Ovary (tissue), 9 donors: ENCODE results near the gene ACLY. TPM values are rescaled to one million over a fixed set of nuclear protein-coding genes. Genes with fewer than 3 reads are reported as not detected.
A peak's percentile ranks its signal among the peaks of the same experiment; 100 is the strongest.
"Not testable (repeated sequence)": the region's sequence is repeated elsewhere in the genome, so short reads cannot be mapped to it uniquely, and the experiment has no call there.

ENCODE experiments used
- DNase-seq, 5 donors: peaks; one replicate each; pipeline ENCODE4 v3.0.0-alpha.2; 2019 to 2020
- H3K27ac ChIP-seq, 2 donors: fragments of 200-600 bp; one replicate each; pipeline versions ENCODE4 v1.5.1 to v1.8.0; 2019 to 2022
- H3K27me3 ChIP-seq: fragments of 200-600 bp; one replicate; pipeline ENCODE4 v1.8.0; 2022
- H3K36me3 ChIP-seq: fragments of 200-600 bp; sonication (generic); one replicate; pipeline ENCODE4 v1.5.1; 2019
- H3K4me1 ChIP-seq: one replicate; pipeline ENCODE4 v1.8.1; 2013; ENCODE audit warnings: mild to moderate bottlenecking, moderate library complexity; ENCODE audit not compliant: insufficient read depth
- H3K4me3 ChIP-seq: fragments of 200-600 bp; sonication (generic); one replicate; pipeline ENCODE4 v1.5.1; 2017
- H3K9me3 ChIP-seq, 2 donors: fragments of 200-600 bp in 1 of 2; sonication (generic) in 1 of 2; one replicate each; pipeline versions ENCODE4 v1.5.1 to v1.8.1; 2013 to 2019; ENCODE audit warnings: mild to moderate bottlenecking in 1 of 2, moderate library complexity in 1 of 2
- EP300 ChIP-seq: sonication (generic); formaldehyde crosslinking; IDR thresholded peaks from one replicate; pipeline ENCODE4 v1.6.1; 2017; ENCODE audit warnings: antibody characterized with exemption
- POLR2A ChIP-seq: fragments of 450-650 bp; IDR thresholded peaks from one replicate; pipeline ENCODE4 v1.6.1; 2017; ENCODE audit warnings: antibody characterized with exemption, mild to moderate bottlenecking, moderate library complexity
- WGBS, 3 donors: extraction: QIAGEN DNeasy Blood & Tissue Kit in 1 of 3; methylation state at CpG; one replicate each; pipeline versions ENCODE4 v1.1.5 to v1.1.7; 2013 to 2017; 5-methylcytosine and 5-hydroxymethylcytosine counted together
- intact Hi-C, 4 donors: fragments of 100-400 bp; cut with DNase I; formaldehyde crosslinking; loops; one replicate each; pipeline versions ENCODE4 v1.11.0 to v1.15.1; 2022 to 2023
- polyA plus RNA-seq, 2 donors: library from polyadenylated mRNA; stranded (reverse); fragments of 200-250 nt in 1 of 2; fragments of 350-450 nt in 1 of 2; fragmentation: Illumina TruSeq in 1 of 2; extraction: RNeasy Lipid Tissue Mini Kit (QIAGEN cat#74804) in 1 of 2; gene quantifications; one replicate each; pipeline ENCODE4 v1.2.3, GENCODE V29; 2013 to 2014
- total RNA-seq, 7 donors: library from RNA; depleted of rRNA in 2 of 7; stranded (reverse); fragments of >200 nt in 2 of 7; fragmentation: NEBNext Ultra II Directional in 3 of 7; extraction: Animal tissue kit (Norgen Biotek cat#: 25700) in 3 of 7; gene quantifications; one replicate each; pipeline versions ENCODE4 v1.1.0 to v1.2.4, GENCODE V29; 2016 to 2023
- TF ChIP-seq, protein P1 (sequence below), 3 donors: fragments of 450-650 bp in 2 of 3; fragments of 200-600 bp in 1 of 3; IDR thresholded peaks; one replicate each; pipeline versions ENCODE4 v1.5.1 to v1.8.0; 2016 to 2022; ENCODE audit warnings: antibody characterized with exemption in 3 of 3, mild to moderate bottlenecking in 1 of 3
- donor health status: DM: no; HTN: no; CAD: no; lungs with moderate emphysema.
- donor health status: DM: no; HTN: no; CAD: no.
- donor health status: Bipolar disorder and iron deficiency.
- donor health status: DM: yes; HTN: yes; CAD: no.
- donor health status: DM: no; HTN: no; CAD: no.
- donor health status: DM: yes; HTN: yes; CAD: no.

ACLY gene
- total and polyA plus RNA-seq, 9 donors: 23.6 to 119 (median 53.4) TPM

DNA sequence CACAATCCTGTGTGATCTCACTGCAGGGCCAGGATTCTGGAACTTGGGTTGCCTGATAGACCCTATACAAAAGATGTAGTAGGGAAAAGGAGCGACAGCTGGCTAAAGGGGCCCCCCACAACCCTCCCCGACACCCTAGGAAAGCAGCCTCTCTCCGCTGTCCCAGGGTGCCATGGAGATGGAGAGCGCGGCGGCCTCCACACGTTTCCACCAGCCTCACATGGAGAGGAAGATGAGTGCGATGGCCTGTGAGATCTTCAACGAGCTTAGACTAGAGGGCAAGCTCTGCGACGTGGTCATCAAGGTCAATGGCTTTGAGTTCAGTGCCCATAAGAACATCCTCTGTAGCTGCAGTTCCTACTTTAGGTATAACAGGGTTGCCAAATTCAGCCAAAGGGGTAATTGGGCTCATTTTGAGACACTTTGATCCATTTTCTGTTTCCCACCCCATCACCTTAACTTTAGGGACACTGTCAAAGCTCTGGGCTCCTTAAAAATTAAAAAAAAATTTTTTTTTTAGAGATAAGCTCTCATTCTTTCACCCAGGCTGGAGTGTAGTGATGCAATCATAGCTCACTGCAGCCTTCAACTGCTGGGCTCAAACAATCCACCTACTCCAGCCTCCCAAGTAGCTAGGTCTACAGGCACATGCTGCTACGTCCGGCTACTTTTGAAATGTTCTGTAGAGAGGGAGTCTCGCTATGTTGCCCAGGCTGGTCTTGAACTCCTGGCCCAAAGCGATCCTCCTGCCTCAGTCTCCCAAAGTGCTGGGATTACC is 80.8 kb downstream of the ACLY start, which contains the start of gene KLHL10:
Gene KLHL10, plus strand, starts transcription at position 65 of the 778 bp plus-strand sequence. Its CDS starts 108 bp downstream, at position 173.
- no peaks in the 10 kb centered on the region for H3K27me3 ChIP-seq
- H3K9me3 ChIP-seq: no peaks in the 10 kb centered on the region
- H3K27ac ChIP-seq: no peak within 1 kb of the TSS
- TF ChIP-seq EP300 (no peak), POLR2A (no peak)
- TF ChIP-seq, protein P1, sequence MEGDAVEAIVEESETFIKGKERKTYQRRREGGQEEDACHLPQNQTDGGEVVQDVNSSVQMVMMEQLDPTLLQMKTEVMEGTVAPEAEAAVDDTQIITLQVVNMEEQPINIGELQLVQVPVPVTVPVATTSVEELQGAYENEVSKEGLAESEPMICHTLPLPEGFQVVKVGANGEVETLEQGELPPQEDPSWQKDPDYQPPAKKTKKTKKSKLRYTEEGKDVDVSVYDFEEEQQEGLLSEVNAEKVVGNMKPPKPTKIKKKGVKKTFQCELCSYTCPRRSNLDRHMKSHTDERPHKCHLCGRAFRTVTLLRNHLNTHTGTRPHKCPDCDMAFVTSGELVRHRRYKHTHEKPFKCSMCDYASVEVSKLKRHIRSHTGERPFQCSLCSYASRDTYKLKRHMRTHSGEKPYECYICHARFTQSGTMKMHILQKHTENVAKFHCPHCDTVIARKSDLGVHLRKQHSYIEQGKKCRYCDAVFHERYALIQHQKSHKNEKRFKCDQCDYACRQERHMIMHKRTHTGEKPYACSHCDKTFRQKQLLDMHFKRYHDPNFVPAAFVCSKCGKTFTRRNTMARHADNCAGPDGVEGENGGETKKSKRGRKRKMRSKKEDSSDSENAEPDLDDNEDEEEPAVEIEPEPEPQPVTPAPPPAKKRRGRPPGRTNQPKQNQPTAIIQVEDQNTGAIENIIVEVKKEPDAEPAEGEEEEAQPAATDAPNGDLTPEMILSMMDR (IDR thresholded peaks at IDR 0.05): no peak
- H3K4me1 ChIP-seq: peaks cover 4% of the 10 kb centered on the region
- intact Hi-C loops: no loop called here
- 92 to 96% (median 93%) methylated on average over 15 of the region's 15 CpGs for WGBS, 3 donors
- H3K4me3 ChIP-seq: no peak within 1 kb of the TSS
- peak in 2 of 5 donors; percentile 13 to 23 for DNase-seq
- H3K36me3 ChIP-seq: no peaks in the 10 kb centered on the region

GRCh38 chr17:41836550-41837196 is 82.1 kb downstream of the ACLY start:
- no peaks in the 10 kb centered on the region for H3K9me3 ChIP-seq
- no peaks in the 10 kb centered on the region for H3K36me3 ChIP-seq
- DNase-seq: peak in 2 of 5 donors; percentile 6 to 32
- no peak for TF ChIP-seq POLR2A
- TF ChIP-seq EP300: no peak
- TF ChIP-seq, protein P1 (IDR thresholded peaks at IDR 0.05): no peak
- 33 to 39% (median 37%) methylated on average over 21 of the region's 21 CpGs for WGBS, 3 donors
- no peaks in the 10 kb centered on the region for H3K27me3 ChIP-seq
- H3K4me3 ChIP-seq: peak overlapping the region; percentile 78
- H3K27ac ChIP-seq: no peak overlapping the region
- peaks cover 4% of the 10 kb centered on the region for H3K4me1 ChIP-seq
- intact Hi-C loops: no loop called here

DNA sequence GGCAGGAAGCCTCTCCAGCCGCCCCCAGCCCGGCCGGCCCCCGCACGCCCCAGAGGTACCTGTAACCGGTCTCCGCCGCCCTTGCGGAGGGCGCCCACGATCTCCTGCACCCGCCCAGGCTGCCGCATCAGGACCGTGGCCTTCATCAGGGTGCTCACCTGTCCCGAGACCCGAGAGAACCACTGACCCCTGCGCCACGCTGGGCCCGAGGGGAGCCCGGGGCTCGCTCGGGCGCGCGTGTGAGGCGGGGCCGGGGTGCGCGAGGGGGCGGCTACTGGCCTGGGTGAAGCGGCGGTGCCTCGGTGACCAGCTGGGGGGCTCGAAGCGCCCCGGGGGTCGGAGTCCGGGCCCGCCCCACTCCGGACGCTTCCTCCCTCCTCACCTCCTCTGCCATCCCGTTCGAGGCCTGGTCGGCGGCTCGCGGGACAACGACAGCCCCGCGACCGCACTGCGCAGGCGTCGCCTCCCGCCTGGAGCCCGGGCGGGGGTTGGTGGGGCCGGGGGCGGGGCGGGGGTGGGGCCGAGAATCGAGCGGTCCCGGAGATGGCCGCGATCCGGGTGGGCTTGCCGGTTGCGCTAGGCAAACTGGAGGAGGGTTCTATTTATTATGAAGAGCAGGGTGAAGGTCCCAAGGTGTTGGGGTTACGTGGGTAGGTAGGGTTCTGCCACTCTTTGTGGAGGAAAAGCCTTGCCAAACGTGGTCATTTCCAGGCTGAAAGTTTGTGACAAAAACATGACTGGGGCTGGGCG is 82.8 kb downstream of the ACLY start, which contains the start of gene NT5C3B:
Gene NT5C3B, minus strand, starts transcription at position 433 of the 750 bp plus-strand sequence. Its CDS starts 39 bp downstream, at position 394.
- Histone ChIP-seq H3K4me1 (peaks cover 4% of the 10 kb centered on the region), H3K27me3 (no peaks in the 10 kb centered on the region), H3K4me3 (peak within 1 kb of the TSS; percentile 78), H3K9me3 (no peaks in the 10 kb centered on the region), H3K27ac (peak within 1 kb of the TSS; percentile 83 to 91), H3K36me3 (no peaks in the 10 kb centered on the region)
- peak; percentile 32 for TF ChIP-seq POLR2A
- TF ChIP-seq, protein P1 (IDR thresholded peaks at IDR 0.05): no peak
- WGBS, 3 donors: 0 to 1% (median 1%) methylated on average over 36 to 72 of the region's 72 CpGs
- peak; percentile 64 to 76 (median 69) for DNase-seq
- intact Hi-C loops: no loop called here

- peak overlapping the region; percentile 78 for H3K4me3 ChIP-seq
- WGBS, 3 donors: 16 to 17% (median 16%) methylated on average over 12 to 13 of the region's 13 CpGs
- no peaks in the 10 kb centered on the region for H3K27me3 ChIP-seq
- peaks cover 4% of the 10 kb centered on the region for H3K4me1 ChIP-seq
- DNase-seq: peak in 1 of 5 donors; percentile 0
- no peak for TF ChIP-seq POLR2A
- no peaks in the 10 kb centered on the region for H3K9me3 ChIP-seq
- intact Hi-C loops: no loop called here
- peak overlapping the region; percentile 83 to 91 for H3K27ac ChIP-seq
- no peaks in the 10 kb centered on the region for H3K36me3 ChIP-seq
Measured at GRCh38 chr17:41835214-41835799, 83.4 kb downstream of the ACLY start.

- 76 to 83% (median 80%) methylated on average over 10 of the region's 10 CpGs for WGBS, 3 donors
- H3K4me1 ChIP-seq, intact Hi-C loops, H3K27ac ChIP-seq, H3K9me3 ChIP-seq, H3K27me3 ChIP-seq, H3K4me3 ChIP-seq, H3K36me3 ChIP-seq: not testable (repeated sequence)
- peak in 2 of 5 donors; percentile 3 to 23 for DNase-seq
Measured at GRCh38 chr17:41829961-41830360, 88.8 kb downstream of the ACLY start.
